GM23338 (cell line): Measurements from ENCODE around the gene LEFTY2.
"Not testable (repeated sequence)": the region's sequence is repeated elsewhere in the genome, so short reads cannot be mapped to it uniquely, and the experiment has no call there.

ENCODE experiments used
- CREB1 ChIP-seq: fragments of 250-450 bp; sonication (Bioruptor Pico); IDR thresholded peaks from 2 replicates; pipeline ENCODE4 v1.5.0; 2020; ENCODE audit warnings: low read depth, mild to moderate bottlenecking, moderate library complexity
- EZH2 ChIP-seq: fragments of 200-600 bp; sonication (generic); IDR thresholded peaks from one replicate; pipeline ENCODE4 v1.8.0; 2017; ENCODE audit warnings: antibody characterized with exemption, mild to moderate bottlenecking, low read depth; ENCODE audit not compliant: unreplicated experiment
- EZH2phosphoT487 ChIP-seq: fragments of 200-600 bp; sonication (generic); IDR thresholded peaks from one replicate; pipeline ENCODE4 v1.8.1; 2018; ENCODE audit warnings: antibody characterized with exemption; ENCODE audit not compliant: unreplicated experiment
- JUNB ChIP-seq: IDR thresholded peaks from one replicate; pipeline ENCODE4 v1.6.1; 2016; ENCODE audit warnings: antibody characterized with exemption; ENCODE audit not compliant: unreplicated experiment
- NANOG ChIP-seq: IDR thresholded peaks from 2 replicates; pipeline ENCODE4 v1.6.1; 2016; ENCODE audit warnings: antibody characterized with exemption, borderline replicate concordance
- POLR2AphosphoS5 ChIP-seq: IDR thresholded peaks from 2 replicates; pipeline ENCODE4 v1.6.1; 2016; ENCODE audit warnings: antibody characterized with exemption, low read depth
- ZNF114 ChIP-seq: fragments of 250-450 bp; sonication (Bioruptor Pico); IDR thresholded peaks from 2 replicates; pipeline ENCODE4 v1.5.0; 2020; ENCODE audit warnings: mild to moderate bottlenecking, moderate library complexity
- ZNF331 ChIP-seq: fragments of 250-450 bp; sonication (Bioruptor Pico); IDR thresholded peaks from 2 replicates; pipeline ENCODE4 v1.5.0; 2020; ENCODE audit warnings: low read depth, mild to moderate bottlenecking, moderate library complexity
- TF ChIP-seq, protein P1 (sequence below), 2 experiments: fragments of 200-600 bp in 1 of 2; sonication (generic) in 1 of 2; conservative IDR thresholded peaks; 2 replicates each; pipeline versions ENCODE4 v1.5.1 to v1.6.1; 2016 to 2017; ENCODE audit warnings: antibody characterized with exemption in 2 of 2, low read depth in 2 of 2, mild to moderate bottlenecking in 2 of 2, moderate library complexity in 1 of 2
- TF ChIP-seq, protein P2 (sequence below): IDR thresholded peaks from 2 replicates; pipeline ENCODE4 v1.6.1; 2016; ENCODE audit warnings: antibody characterized with exemption
- TF ChIP-seq, protein P3 (sequence below): IDR thresholded peaks from one replicate; pipeline ENCODE4 v1.6.1; 2018; ENCODE audit warnings: antibody characterized with exemption; ENCODE audit not compliant: unreplicated experiment
- TF ChIP-seq, protein P4 (sequence below): fragments of 250-450 bp; sonication (Bioruptor Pico); IDR thresholded peaks from 2 replicates; pipeline ENCODE4 v1.5.0; 2020; ENCODE audit warnings: mild to moderate bottlenecking, moderate library complexity

DNA sequence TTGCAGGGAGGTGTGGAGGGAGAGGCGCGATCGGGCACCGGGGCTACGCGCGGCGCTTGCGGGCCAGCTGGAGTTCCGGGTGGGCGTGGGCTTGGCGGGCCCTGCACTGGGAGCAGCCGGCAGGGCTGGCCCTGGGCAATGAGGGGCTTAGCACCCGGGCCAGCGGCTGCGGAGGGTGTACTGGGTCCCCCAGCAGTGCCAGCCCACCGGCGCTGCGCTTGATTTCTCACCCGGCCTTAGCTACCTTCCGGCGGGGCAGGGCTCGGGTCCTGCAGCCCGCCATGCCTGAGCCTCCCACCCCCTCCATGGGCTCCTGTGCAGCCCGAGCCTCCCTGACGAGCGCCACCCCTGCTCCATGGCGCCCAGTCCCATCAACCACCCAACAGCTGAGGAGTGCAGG lies 28.7 kb upstream of the LEFTY2 start:
- TF ChIP-seq, protein P1, sequence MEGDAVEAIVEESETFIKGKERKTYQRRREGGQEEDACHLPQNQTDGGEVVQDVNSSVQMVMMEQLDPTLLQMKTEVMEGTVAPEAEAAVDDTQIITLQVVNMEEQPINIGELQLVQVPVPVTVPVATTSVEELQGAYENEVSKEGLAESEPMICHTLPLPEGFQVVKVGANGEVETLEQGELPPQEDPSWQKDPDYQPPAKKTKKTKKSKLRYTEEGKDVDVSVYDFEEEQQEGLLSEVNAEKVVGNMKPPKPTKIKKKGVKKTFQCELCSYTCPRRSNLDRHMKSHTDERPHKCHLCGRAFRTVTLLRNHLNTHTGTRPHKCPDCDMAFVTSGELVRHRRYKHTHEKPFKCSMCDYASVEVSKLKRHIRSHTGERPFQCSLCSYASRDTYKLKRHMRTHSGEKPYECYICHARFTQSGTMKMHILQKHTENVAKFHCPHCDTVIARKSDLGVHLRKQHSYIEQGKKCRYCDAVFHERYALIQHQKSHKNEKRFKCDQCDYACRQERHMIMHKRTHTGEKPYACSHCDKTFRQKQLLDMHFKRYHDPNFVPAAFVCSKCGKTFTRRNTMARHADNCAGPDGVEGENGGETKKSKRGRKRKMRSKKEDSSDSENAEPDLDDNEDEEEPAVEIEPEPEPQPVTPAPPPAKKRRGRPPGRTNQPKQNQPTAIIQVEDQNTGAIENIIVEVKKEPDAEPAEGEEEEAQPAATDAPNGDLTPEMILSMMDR (conservative IDR thresholded peaks at IDR 0.05; ENCODE audit: low read depth in 2 of 2) = not testable (repeated sequence)
- TF ChIP-seq EZH2; POLR2AphosphoS5; CREB1; JUNB; EZH2phosphoT487; ZNF331 (CRISPR knock-in tag); NANOG; ZNF114 (CRISPR knock-in tag): not testable (repeated sequence)
- TF ChIP-seq, protein P2, sequence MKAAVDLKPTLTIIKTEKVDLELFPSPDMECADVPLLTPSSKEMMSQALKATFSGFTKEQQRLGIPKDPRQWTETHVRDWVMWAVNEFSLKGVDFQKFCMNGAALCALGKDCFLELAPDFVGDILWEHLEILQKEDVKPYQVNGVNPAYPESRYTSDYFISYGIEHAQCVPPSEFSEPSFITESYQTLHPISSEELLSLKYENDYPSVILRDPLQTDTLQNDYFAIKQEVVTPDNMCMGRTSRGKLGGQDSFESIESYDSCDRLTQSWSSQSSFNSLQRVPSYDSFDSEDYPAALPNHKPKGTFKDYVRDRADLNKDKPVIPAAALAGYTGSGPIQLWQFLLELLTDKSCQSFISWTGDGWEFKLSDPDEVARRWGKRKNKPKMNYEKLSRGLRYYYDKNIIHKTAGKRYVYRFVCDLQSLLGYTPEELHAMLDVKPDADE = not testable (repeated sequence)
- TF ChIP-seq, protein P3, sequence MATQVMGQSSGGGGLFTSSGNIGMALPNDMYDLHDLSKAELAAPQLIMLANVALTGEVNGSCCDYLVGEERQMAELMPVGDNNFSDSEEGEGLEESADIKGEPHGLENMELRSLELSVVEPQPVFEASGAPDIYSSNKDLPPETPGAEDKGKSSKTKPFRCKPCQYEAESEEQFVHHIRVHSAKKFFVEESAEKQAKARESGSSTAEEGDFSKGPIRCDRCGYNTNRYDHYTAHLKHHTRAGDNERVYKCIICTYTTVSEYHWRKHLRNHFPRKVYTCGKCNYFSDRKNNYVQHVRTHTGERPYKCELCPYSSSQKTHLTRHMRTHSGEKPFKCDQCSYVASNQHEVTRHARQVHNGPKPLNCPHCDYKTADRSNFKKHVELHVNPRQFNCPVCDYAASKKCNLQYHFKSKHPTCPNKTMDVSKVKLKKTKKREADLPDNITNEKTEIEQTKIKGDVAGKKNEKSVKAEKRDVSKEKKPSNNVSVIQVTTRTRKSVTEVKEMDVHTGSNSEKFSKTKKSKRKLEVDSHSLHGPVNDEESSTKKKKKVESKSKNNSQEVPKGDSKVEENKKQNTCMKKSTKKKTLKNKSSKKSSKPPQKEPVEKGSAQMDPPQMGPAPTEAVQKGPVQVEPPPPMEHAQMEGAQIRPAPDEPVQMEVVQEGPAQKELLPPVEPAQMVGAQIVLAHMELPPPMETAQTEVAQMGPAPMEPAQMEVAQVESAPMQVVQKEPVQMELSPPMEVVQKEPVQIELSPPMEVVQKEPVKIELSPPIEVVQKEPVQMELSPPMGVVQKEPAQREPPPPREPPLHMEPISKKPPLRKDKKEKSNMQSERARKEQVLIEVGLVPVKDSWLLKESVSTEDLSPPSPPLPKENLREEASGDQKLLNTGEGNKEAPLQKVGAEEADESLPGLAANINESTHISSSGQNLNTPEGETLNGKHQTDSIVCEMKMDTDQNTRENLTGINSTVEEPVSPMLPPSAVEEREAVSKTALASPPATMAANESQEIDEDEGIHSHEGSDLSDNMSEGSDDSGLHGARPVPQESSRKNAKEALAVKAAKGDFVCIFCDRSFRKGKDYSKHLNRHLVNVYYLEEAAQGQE = not testable (repeated sequence)
- TF ChIP-seq, protein P4, sequence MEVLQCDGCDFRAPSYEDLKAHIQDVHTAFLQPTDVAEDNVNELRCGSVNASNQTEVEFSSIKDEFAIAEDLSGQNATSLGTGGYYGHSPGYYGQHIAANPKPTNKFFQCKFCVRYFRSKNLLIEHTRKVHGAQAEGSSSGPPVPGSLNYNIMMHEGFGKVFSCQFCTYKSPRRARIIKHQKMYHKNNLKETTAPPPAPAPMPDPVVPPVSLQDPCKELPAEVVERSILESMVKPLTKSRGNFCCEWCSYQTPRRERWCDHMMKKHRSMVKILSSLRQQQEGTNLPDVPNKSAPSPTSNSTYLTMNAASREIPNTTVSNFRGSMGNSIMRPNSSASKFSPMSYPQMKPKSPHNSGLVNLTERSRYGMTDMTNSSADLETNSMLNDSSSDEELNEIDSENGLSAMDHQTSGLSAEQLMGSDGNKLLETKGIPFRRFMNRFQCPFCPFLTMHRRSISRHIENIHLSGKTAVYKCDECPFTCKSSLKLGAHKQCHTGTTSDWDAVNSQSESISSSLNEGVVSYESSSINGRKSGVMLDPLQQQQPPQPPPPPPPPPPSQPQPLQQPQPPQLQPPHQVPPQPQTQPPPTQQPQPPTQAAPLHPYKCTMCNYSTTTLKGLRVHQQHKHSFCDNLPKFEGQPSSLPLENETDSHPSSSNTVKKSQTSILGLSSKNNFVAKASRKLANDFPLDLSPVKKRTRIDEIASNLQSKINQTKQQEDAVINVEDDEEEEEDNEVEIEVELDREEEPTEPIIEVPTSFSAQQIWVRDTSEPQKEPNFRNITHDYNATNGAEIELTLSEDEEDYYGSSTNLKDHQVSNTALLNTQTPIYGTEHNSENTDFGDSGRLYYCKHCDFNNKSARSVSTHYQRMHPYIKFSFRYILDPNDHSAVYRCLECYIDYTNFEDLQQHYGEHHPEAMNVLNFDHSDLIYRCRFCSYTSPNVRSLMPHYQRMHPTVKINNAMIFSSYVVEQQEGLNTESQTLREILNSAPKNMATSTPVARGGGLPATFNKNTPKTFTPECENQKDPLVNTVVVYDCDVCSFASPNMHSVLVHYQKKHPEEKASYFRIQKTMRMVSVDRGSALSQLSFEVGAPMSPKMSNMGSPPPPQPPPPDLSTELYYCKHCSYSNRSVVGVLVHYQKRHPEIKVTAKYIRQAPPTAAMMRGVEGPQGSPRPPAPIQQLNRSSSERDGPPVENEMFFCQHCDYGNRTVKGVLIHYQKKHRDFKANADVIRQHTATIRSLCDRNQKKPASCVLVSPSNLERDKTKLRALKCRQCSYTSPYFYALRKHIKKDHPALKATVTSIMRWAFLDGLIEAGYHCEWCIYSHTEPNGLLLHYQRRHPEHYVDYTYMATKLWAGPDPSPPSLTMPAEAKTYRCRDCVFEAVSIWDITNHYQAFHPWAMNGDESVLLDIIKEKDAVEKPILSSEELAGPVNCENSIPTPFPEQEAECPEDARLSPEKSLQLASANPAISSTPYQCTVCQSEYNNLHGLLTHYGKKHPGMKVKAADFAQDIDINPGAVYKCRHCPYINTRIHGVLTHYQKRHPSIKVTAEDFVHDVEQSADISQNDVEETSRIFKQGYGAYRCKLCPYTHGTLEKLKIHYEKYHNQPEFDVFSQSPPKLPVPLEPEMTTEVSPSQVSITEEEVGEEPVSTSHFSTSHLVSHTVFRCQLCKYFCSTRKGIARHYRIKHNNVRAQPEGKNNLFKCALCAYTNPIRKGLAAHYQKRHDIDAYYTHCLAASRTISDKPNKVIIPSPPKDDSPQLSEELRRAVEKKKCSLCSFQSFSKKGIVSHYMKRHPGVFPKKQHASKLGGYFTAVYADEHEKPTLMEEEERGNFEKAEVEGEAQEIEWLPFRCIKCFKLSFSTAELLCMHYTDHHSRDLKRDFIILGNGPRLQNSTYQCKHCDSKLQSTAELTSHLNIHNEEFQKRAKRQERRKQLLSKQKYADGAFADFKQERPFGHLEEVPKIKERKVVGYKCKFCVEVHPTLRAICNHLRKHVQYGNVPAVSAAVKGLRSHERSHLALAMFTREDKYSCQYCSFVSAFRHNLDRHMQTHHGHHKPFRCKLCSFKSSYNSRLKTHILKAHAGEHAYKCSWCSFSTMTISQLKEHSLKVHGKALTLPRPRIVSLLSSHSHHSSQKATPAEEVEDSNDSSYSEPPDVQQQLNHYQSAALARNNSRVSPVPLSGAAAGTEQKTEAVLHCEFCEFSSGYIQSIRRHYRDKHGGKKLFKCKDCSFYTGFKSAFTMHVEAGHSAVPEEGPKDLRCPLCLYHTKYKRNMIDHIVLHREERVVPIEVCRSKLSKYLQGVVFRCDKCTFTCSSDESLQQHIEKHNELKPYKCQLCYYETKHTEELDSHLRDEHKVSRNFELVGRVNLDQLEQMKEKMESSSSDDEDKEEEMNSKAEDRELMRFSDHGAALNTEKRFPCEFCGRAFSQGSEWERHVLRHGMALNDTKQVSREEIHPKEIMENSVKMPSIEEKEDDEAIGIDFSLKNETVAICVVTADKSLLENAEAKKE (CRISPR knock-in tag) = not testable (repeated sequence)
